Measurements from ENCODE around the gene EGLN1. TPM values are rescaled to one million over a fixed set of nuclear protein-coding genes. Genes with fewer than 3 reads are reported as not detected.

The EGLN1 gene
- total and polyA plus RNA-seq, 2 of the 8 experiments (the other 6 are each of a cell fraction or from before 2014, with no cell fraction given) = 4.0 to 6.4 TPM

DNA sequence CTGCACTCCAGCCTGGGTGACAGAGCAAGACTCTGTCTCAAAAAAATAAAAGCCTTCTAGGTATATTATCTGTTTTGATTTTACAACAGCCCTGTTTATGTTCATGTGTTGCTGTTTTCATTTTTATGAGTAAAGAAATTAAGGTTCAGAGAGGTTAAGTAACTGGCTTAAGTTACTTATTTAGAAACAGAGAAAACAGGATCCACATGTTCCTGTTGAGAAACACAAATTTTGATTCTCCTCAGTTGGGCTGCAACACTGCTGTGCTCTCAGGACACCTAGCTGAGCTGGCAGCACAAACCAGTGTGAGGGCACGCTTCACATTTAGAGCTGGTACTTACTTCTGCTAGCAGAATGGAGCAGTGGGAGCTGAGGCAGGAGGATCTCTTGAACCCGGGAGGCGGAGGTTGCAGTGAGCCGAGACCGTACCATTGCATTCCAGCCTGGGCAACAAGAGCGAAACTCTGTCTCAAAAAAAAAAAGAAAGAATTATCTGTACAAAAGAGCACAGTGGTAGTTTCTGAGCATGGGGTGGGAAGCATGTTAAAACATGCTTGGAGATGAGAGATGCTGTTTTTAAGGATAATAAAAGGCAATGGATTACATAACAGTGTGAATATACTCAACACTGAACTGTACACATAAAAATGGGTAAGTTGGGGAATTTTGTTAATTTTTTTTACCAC, 81.6 kb downstream of the EGLN1 start:
- no peak overlapping the region; a peak in 1 of 4 replicates for H3K4me2 ChIP-seq (ENCODE audit: insufficient read depth in 1 of 2, low read depth in 2 of 2, low read length in 2 of 2)
- no peak overlapping the region for H2AFZ ChIP-seq (ENCODE audit: low read length)
- H3K79me2 ChIP-seq (ENCODE audit: control insufficient read depth in 1 of 2, insufficient read depth in 2 of 2, low read length in 2 of 2) = peaks cover 12 to 36% of the 10 kb centered on the region in 2 experiments
- H2AK5ac ChIP-seq (ENCODE audit: low read depth, low read length) = no peak overlapping the region
- no peaks in the 10 kb centered on the region for H3K27me3 ChIP-seq (replicated peaks in 1 of 4; ENCODE audit: control insufficient read depth in 3 of 4, extremely low read depth in 1 of 4, insufficient read depth in 3 of 4, low read length in 3 of 4)
- no peak for DNase-seq (ENCODE audit: low read depth in 1 of 2, low spot score in 2 of 2)
- POLR2A ChIA-PET (ENCODE audit: partially characterized antibody) = interaction anchor here (0.6 kb wide), 1 partner anchor 15 kb away, joined by 4 read pairs; no protein-coding TSS in a partner anchor
- H3K4ac ChIP-seq (replicated peaks; ENCODE audit: insufficient read length, low read depth, low read length) = no peak overlapping the region
- CTCF ChIA-PET (ENCODE audit: partially characterized antibody) = interaction anchor here (0.6 kb wide), 1 partner anchor 645 kb away, joined by 5 read pairs; no protein-coding TSS in a partner anchor
- peaks cover 0 to 7% (median 3%) of the 10 kb centered on the region in 4 experiments; a peak in 5 of 8 replicates for H3K36me3 ChIP-seq (ENCODE audit: control insufficient read depth in 2 of 4, insufficient read depth in 4 of 4, low read length in 3 of 4)
- TF ChIP-seq KDM5A (IDR thresholded peaks at IDR 0.05; ENCODE audit: low read length) (no peak), CHD1 (IDR thresholded peaks at IDR 0.05; ENCODE audit: low read depth, low read length) (no peak), GABPA (IDR thresholded peaks at IDR 0.05; ENCODE audit: borderline replicate concordance, insufficient read depth, low read length) (no peak), ZNF274 (IDR thresholded peaks at IDR 0.05; ENCODE audit: borderline replicate concordance, extremely low read depth, low read length) (no peak), SRF (IDR thresholded peaks at IDR 0.05; ENCODE audit: low read depth, low read length) (no peak), EZH2 (IDR thresholded peaks at IDR 0.05; ENCODE audit: low read depth, low read length, severe bottlenecking) (no peak)
- TF ChIP-seq, protein P1, sequence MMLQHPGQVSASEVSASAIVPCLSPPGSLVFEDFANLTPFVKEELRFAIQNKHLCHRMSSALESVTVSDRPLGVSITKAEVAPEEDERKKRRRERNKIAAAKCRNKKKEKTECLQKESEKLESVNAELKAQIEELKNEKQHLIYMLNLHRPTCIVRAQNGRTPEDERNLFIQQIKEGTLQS (IDR thresholded peaks at IDR 0.05; ENCODE audit: insufficient read depth, low read depth, low read length) = no peak
- H2BK12ac ChIP-seq (ENCODE audit: low read depth, low read length) = no peak overlapping the region
- no peak for FAIRE-seq
- peaks cover 4 to 5% of the 10 kb centered on the region in 2 experiments for H4K20me1 ChIP-seq (replicated peaks in 1 of 2; ENCODE audit: control insufficient read depth in 1 of 2, insufficient read depth in 2 of 2, low read length in 2 of 2)
- H4K8ac ChIP-seq (ENCODE audit: extremely low read depth, insufficient read depth, low read length) = no peak overlapping the region
- H2BK5ac ChIP-seq (ENCODE audit: low read depth, low read length) = no peak overlapping the region
- H3K18ac ChIP-seq (ENCODE audit: extremely low read depth, low read length) = no peak overlapping the region
- H3K4me1 ChIP-seq (replicated peaks in 1 of 4; ENCODE audit: control insufficient read depth in 3 of 4, insufficient read depth in 4 of 4, low read length in 3 of 4) = peaks cover 6 to 18% (median 8%) of the 10 kb centered on the region in 4 experiments
- no peak overlapping the region for H3K23ac ChIP-seq (ENCODE audit: insufficient read length)
- H4K5ac ChIP-seq (ENCODE audit: insufficient read length, low read depth, low read length) = no peak overlapping the region
- H2BK20ac ChIP-seq (ENCODE audit: low read length) = no peak overlapping the region
- no peak overlapping the region for H3K27ac ChIP-seq (ENCODE audit: low read depth, low read length)
- peaks cover 11% of the 10 kb centered on the region; the same call in 1 of the 2 replicates for H3K79me1 ChIP-seq (ENCODE audit: low read depth, low read length)
- no peak overlapping the region for H3K9ac ChIP-seq (replicated peaks in 1 of 4; ENCODE audit: extremely low read depth in 1 of 4, low read depth in 3 of 4, low read length in 3 of 4)
- H4K91ac ChIP-seq (replicated peaks; ENCODE audit: insufficient read length, low read length) = no peak overlapping the region
- no peak overlapping the region for H2BK120ac ChIP-seq (replicated peaks; ENCODE audit: low read depth, low read length)
- H3K14ac ChIP-seq (ENCODE audit: insufficient read length) = no peak overlapping the region
- H2BK15ac ChIP-seq (ENCODE audit: low read length) = no peak overlapping the region
- H3K56ac ChIP-seq (replicated peaks; ENCODE audit: insufficient read length, low read depth, low read length) = no peak overlapping the region
- H3K4me3 ChIP-seq (ENCODE audit: extremely low read depth in 1 of 4, insufficient read depth in 2 of 4, low read depth in 3 of 4, low read length in 4 of 4) = no peak overlapping the region
- no peaks in the 10 kb centered on the region for H3K9me3 ChIP-seq (ENCODE audit: insufficient read depth in 2 of 2, low read depth in 1 of 2, low read length in 1 of 2)
- peaks cover 20% of the 10 kb centered on the region for H3K23me2 ChIP-seq (ENCODE audit: low read depth, low read length)
- 94% methylated on average over 6 of the region's 6 CpGs; no CpG with 5 or more reads in 1 of the 2 experiments for WGBS, 2 experiments (ENCODE audit: extremely low coverage in 1 of 2, insufficient coverage in 1 of 2, insufficient read length in 1 of 2, insufficient replicate concordance in 2 of 2, low coverage in 1 of 2, low lambda C conversion rate in 2 of 2, missing lambda C conversion rate in 1 of 2)

Data from H1 (cell line).